Adipocyte (in vitro differentiated cells): ENCODE measurements around the gene RPL9.

ENCODE experiments used
- DNase-seq: peaks from one replicate; pipeline ENCODE4 v3.0.0-alpha.2; 2015; ENCODE audit warnings: low read depth
- H3K27me3 ChIP-seq: replicated peaks from 2 replicates; pipeline ENCODE4 v1.7.0; 2013; ENCODE audit warnings: mild to moderate bottlenecking, low read length, moderate library complexity; ENCODE audit not compliant: control insufficient read depth, insufficient read depth
- H3K36me3 ChIP-seq: 2 replicates; pipeline ENCODE4 v1.7.0; 2013; ENCODE audit warnings: low read length, mild to moderate bottlenecking, moderate library complexity; ENCODE audit not compliant: control insufficient read depth, insufficient read depth, severe bottlenecking
- H3K4me1 ChIP-seq: 2 replicates; pipeline ENCODE4 v1.7.0; 2013; ENCODE audit warnings: mild to moderate bottlenecking, low read length, moderate library complexity; ENCODE audit not compliant: control insufficient read depth, insufficient read depth
- H3K4me3 ChIP-seq: 2 replicates; pipeline ENCODE4 v1.7.0; 2013; ENCODE audit warnings: mild to moderate bottlenecking, low read length, moderate library complexity
- H3K9ac ChIP-seq: 2 replicates; pipeline ENCODE4 v1.7.0; 2013; ENCODE audit warnings: mild to moderate bottlenecking, low read length, moderate library complexity
- H3K9me3 ChIP-seq: 2 replicates; pipeline ENCODE4 v1.7.0; 2013; ENCODE audit warnings: mild to moderate bottlenecking, low read length, moderate library complexity; ENCODE audit not compliant: control insufficient read depth

RPL9 gene

DNA sequence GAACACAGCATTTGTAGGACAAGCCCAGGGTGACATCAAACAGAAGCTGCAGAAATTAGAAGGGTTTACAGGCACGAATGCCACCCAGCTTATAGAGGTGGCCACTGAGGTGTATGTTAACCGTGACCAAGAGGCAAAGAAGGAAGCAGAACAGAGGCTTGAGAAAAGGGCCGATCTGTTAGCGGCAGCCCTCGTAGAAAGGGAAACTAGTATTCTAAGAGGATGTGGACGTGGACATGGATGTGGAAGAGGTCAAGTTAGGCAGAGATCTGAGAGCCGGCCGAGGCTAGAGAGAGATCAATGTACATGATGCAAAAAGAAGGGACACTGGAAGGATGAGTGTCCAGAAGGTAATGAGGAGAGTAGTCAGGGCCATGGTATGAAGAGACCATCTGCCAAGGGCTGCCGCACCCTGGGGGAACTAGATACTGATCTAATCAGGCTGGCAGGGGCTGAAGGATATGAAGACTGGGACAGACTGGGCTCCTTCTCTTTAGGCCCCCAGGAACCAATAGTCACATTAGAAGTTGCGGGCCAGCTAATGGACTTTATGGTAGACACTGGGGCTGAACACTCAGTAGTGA lies 27.6 kb upstream of the RPL9 start:
- Histone ChIP-seq H3K4me3 (no peak overlapping the region), H3K36me3 (no peaks in the 10 kb centered on the region), H3K9ac (no peak overlapping the region), H3K4me1 (no peaks in the 10 kb centered on the region), H3K9me3 (peaks cover 4% of the 10 kb centered on the region), H3K27me3 (no peaks in the 10 kb centered on the region)
- no peak for DNase-seq

DNA sequence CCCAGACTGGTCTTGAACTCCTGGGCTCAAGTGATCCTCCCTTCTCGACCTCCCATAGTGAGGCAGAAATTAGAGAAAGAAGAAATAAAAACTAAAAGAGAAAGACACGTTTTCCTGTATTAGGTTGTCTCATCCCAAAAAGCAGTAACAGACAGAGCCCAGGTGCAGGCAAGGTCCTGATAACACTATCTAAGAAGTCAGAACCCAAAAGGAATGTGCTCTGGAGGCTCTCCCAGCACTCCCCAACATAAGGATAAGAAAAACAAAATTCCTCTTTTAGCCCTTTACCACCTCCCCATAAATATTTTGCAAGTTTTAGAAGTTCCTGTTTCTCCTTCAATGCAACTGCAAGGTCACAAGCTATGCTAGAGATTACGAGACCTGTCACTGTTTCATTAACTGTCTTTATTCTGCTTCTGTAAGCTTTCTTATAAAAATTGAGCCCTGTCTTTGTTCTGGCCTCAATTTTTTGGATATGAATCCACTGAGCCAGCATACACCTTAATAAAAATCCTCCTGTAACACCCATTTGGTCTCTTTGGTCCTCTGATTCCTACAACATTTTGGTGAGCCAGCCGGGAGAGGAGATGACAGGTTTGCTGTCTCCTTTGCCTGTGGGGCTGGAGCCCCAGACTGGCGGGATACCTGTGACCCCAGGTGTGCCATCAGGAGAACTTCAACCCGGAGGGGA lies 26.0 kb upstream of the RPL9 start:
- no peaks in the 10 kb centered on the region for H3K27me3 ChIP-seq
- H3K9ac ChIP-seq, result no peak overlapping the region
- H3K4me1 ChIP-seq, result no peaks in the 10 kb centered on the region
- H3K36me3 ChIP-seq, result no peaks in the 10 kb centered on the region
- H3K9me3 ChIP-seq, result peaks cover 4% of the 10 kb centered on the region
- no peak overlapping the region for H3K4me3 ChIP-seq
- no peak for DNase-seq

DNA sequence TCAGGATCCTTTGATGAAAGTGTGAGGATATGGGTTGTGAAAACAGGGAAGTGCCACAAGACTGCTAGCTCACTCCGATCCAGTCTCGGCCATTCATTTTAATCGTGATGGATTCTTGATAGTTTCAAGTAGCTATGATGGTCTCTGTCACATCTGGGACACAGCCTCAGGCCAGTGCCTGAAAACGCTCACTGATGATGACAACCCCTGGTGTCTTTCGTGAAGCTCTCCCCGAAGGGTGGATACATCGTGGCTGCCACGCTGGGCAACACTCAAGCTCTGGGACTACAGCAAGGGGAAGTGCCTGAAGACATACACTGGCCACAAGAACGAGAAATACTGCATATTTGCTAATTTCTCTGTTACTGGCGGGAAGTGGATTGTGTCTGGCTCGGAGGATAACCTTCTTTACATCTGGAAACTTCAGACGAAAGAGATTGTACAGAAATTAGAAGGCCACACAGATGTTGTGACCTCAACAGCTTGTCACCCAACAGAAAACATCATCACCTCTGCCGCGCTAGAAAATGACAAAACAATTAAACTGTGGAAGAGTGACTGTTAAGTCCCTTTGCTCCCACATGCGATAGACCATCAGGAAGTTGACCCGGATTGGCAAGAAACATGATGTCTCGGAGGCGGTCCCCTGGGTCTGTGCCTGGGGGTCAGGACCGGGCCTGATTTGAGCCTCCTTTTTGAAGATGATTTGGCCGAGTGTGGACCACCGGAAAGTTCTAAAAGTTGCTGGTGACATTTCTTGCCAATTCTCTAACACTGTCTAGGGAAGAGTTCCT lies 22.4 kb upstream of the RPL9 start:
- DNase-seq, result no peak
- peaks cover 7% of the 10 kb centered on the region for H3K4me1 ChIP-seq
- H3K9me3 ChIP-seq, result peaks cover 4% of the 10 kb centered on the region
- no peaks in the 10 kb centered on the region for H3K27me3 ChIP-seq
- no peak overlapping the region for H3K9ac ChIP-seq
- H3K4me3 ChIP-seq, result no peak overlapping the region
- peaks cover 4% of the 10 kb centered on the region for H3K36me3 ChIP-seq

DNA sequence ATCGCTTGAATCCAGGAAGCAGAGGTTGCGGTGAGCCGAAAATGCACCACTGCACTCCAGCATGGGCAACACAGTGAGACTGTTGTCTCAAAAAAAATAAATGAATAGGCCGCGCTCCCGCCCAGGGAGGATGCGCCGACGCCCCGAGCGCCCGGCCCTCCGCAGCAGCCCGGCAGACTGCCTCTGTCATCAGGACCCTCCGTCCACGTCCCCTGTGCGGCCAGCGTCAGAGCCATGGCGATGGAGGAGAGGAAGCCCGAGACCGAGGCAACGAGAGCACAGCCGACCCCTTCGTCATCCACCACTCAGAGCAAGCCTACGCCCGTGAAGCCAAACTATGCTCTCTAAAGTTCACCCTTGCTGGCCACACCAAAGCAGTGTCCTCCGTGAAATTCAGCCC lies 21.5 kb upstream of the RPL9 start:
- Histone ChIP-seq H3K27me3 (no peaks in the 10 kb centered on the region), H3K9me3 (peaks cover 4% of the 10 kb centered on the region), H3K9ac (no peak overlapping the region), H3K4me1 (peaks cover 11% of the 10 kb centered on the region), H3K4me3 (no peak overlapping the region), H3K36me3 (peaks cover 4% of the 10 kb centered on the region)
- DNase-seq, result no peak

DNA sequence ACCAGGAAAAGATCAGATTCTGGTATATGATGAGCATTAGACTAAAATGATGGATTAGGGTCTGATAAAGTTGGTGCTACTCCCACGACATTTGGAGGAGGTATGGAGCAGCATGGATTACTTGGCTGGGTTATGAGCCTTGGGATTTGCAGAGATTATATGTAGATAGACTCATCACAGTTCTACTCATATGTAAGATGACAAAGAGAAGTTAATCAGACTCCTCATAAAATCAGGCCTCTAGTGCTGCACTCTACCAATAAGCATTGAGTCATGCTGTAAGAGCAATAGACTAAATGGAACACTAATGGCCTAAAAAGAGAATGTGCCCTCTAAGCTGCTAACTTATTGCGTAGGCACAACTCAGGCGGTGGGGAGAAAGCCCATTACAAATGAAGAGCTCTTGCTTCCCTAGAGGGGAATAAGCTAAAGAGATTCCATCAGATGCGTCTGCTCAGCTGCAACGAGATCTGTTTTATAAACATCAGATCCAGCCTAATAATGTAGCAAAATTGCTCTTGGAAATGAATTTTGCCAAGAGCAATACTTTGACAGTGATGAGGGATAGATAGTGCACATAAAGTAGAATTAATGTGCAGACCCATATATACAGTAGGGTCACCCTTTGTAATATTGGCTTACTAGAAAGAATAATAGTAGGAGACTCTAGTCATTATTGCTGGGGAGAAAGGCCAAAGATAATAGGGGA lies 17.6 kb upstream of the RPL9 start:
- Histone ChIP-seq H3K9ac (no peak overlapping the region), H3K27me3 (no peaks in the 10 kb centered on the region), H3K4me3 (no peak overlapping the region), H3K36me3 (peaks cover 11% of the 10 kb centered on the region), H3K4me1 (peaks cover 29% of the 10 kb centered on the region), H3K9me3 (no peaks in the 10 kb centered on the region)
- no peak for DNase-seq

DNA sequence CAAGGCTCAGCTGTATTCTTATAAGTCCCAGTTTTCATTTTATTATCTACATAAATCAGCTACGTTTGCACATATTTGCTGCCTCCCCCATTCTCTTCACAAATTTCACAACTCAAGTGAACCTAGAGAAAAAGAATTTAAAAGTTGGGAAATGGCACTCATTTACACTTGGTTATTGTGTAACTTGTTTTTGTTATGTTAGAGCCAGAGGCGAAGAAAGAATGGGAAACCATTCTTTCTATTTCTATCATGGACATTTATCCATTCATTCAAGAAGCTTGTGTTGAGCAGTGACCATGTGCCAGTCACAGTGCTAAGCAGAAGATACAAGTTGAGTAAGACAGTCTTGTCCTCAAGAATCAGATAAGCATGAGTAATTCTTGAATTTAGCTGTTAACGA lies 13.7 kb upstream of the RPL9 start:
- DNase-seq, result peak; percentile 26
- Histone ChIP-seq H3K27me3 (no peaks in the 10 kb centered on the region), H3K4me3 (peak overlapping the region; percentile 56), H3K36me3 (peaks cover 15% of the 10 kb centered on the region), H3K9me3 (no peaks in the 10 kb centered on the region), H3K4me1 (peaks cover 52% of the 10 kb centered on the region), H3K9ac (peak overlapping the region; percentile 66)

DNA sequence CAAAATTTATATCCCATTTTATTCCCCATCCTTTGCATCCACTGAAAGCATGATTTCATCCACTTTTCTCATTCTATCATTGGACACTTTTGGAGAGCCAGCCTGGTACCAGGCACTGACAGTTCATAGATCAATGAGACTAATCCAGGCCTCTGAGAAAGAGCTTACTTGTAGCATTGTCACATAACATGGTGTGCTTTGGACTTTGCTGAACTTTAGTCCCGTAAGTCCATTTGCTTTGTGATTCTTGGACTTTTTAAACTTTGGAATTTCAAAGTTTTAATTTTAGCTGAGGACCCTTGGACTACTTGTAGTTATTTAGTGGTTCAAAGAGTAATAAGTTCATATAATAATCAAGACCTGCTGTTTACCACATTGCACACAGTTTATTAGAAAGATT lies 11.7 kb upstream of the RPL9 start:
- Histone ChIP-seq H3K4me3 (no peak overlapping the region), H3K27me3 (no peaks in the 10 kb centered on the region), H3K36me3 (peaks cover 15% of the 10 kb centered on the region), H3K9ac (peak overlapping the region; percentile 74), H3K4me1 (peaks cover 41% of the 10 kb centered on the region), H3K9me3 (no peaks in the 10 kb centered on the region)
- no peak for DNase-seq

DNA sequence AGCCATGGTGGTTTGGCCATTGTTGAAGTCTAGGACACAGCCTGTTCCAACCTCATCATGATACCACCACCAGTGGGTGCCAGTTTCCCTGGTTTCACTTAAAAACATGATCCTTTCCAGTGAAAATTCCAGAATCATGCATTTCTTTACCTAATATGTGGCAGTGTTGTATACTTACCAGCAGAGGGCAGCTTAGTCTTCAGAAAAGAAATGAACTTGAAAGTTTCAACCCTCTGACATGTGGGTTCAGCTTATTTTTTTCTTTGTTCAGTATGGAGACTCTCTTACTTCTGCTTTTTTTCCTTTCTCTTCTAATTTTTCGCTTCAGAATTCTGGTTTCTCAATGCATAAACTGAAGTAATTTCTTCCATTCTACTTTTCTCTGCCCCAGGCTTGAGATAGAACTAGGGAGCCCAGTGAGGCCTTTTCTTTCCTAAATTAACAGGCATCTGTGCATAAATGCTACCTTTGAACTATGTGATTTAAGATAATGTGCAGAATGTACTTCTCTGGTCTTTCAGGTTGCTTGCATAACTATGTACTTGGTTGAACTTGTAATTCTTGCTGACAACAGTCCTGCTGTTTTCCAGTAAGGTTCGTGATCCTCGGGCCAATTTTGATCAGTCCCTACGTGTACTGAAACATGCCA lies 10.8 kb upstream of the RPL9 start:
- Histone ChIP-seq H3K36me3 (peaks cover 15% of the 10 kb centered on the region), H3K9ac (peak overlapping the region; percentile 74), H3K4me3 (no peak overlapping the region), H3K27me3 (no peaks in the 10 kb centered on the region), H3K9me3 (no peaks in the 10 kb centered on the region), H3K4me1 (peaks cover 41% of the 10 kb centered on the region)
- peak; percentile 95 for DNase-seq

DNA sequence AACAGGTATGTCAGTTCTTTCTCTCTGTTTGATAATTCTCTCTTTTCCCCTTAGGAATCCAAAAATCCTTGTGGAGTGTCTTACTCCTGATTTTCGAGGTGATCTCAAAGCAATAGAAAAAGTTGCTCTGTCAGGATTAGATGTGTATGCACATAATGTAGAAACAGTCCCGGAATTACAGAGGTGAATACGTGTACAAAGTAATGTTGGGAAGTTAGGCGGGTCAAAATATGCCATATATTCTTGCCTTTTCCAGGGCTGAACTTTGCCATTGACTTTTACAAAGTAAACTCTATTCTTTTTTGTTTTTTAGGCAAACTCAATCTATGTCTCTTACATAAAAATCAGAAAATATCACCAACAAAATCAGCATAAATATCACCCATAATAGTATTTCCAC lies 8.7 kb upstream of the RPL9 start:
- H3K36me3 ChIP-seq, result peaks cover 22% of the 10 kb centered on the region
- no peak for DNase-seq

DNA sequence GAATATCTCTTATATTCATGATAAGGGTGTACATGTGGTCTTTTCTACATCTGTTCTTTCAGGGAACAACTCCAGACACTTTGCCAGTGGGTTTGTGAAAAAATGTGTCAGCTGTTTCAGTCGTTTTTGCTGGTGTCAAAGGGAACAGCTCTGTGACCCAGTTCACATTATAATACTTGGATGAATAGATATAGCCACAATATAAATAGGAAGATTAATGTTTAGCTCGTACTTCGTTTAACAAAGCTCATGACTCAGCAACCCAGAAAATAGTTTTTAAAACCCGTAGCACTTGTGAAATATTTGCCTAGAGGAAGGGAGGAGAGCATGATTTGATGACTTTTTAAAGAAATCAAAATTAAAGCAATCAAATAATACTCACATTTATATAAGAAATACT lies 8.0 kb upstream of the RPL9 start:
- no peak overlapping the region for H3K4me3 ChIP-seq
- peak; percentile 15 for DNase-seq
- H3K4me1 ChIP-seq, result peaks cover 26% of the 10 kb centered on the region
- peak overlapping the region; percentile 63 for H3K9ac ChIP-seq
- peaks cover 22% of the 10 kb centered on the region for H3K36me3 ChIP-seq
- H3K9me3 ChIP-seq, result no peaks in the 10 kb centered on the region
- no peaks in the 10 kb centered on the region for H3K27me3 ChIP-seq

More for the DNA sequence above, 8.7 kb upstream of the RPL9 start:
- H3K27me3 ChIP-seq, result no peaks in the 10 kb centered on the region
- H3K4me3 ChIP-seq, result no peak overlapping the region
- H3K9ac ChIP-seq, result peak overlapping the region; percentile 63
- no peaks in the 10 kb centered on the region for H3K9me3 ChIP-seq
- H3K4me1 ChIP-seq, result peaks cover 33% of the 10 kb centered on the region
